GM12873 (cell line): ENCODE results near the gene GNG8.
A peak's percentile ranks its signal among the peaks of the same experiment; 100 is the strongest.

Experiments
- TF ChIP-seq, protein P1 (sequence below): IDR thresholded peaks from 2 replicates; pipeline ENCODE4 v1.5.1; 2012; ENCODE audit warnings: low read depth, mild to moderate bottlenecking, moderate library complexity, low read length, control low read depth; ENCODE audit not compliant: insufficient read depth; ENCODE audit errors: missing control alignments

The GNG8 gene

DNA sequence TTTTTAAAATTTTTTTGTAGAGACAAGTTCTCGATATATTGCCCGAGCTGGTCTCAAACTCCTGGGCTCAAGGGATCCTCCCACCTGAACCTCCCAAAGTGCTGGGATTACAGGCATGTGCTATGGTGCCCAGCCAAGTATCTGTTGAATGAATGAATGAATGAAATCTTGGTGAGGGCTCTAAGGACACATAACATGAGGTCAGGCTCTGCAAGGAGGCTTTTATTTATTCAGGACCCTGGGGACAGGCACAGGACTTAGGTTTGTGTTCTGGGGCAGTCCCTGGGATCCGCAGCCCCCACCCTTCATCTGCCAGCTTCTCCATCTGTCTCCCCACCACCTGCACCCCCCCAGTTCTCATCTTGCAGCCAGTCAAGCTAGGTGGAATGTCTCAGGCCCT, 15.7 kb downstream of the GNG8 start:
- TF ChIP-seq, protein P1, sequence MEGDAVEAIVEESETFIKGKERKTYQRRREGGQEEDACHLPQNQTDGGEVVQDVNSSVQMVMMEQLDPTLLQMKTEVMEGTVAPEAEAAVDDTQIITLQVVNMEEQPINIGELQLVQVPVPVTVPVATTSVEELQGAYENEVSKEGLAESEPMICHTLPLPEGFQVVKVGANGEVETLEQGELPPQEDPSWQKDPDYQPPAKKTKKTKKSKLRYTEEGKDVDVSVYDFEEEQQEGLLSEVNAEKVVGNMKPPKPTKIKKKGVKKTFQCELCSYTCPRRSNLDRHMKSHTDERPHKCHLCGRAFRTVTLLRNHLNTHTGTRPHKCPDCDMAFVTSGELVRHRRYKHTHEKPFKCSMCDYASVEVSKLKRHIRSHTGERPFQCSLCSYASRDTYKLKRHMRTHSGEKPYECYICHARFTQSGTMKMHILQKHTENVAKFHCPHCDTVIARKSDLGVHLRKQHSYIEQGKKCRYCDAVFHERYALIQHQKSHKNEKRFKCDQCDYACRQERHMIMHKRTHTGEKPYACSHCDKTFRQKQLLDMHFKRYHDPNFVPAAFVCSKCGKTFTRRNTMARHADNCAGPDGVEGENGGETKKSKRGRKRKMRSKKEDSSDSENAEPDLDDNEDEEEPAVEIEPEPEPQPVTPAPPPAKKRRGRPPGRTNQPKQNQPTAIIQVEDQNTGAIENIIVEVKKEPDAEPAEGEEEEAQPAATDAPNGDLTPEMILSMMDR, result no peak

DNA sequence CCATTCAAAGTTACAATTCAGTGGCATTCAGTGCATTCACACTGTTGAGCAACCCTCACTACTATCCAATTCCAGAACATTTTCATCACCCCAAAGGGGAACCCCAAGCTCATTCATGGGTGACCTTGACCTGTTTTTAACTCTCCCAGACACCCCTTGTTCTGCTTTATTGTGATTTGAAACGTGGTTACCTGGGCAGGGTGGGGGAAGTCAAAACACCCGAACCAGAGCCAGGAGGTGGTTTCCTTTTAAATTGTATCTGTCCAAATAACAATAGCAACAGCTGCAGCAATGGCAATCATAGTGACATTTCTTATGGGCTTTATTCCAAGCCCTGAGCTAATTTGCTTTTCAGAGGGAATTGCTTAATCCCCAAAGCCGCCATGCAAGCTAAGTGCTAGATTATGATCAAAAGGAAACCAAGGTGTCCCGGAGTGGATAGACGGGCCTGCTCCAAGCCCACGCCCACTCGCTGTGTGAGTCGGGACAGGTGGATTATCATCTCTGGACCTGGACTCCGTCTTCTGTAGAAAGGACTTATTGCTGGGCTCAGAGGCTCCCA, 17.3 kb downstream of the GNG8 start:
- TF ChIP-seq, protein P1, result no peak

DNA sequence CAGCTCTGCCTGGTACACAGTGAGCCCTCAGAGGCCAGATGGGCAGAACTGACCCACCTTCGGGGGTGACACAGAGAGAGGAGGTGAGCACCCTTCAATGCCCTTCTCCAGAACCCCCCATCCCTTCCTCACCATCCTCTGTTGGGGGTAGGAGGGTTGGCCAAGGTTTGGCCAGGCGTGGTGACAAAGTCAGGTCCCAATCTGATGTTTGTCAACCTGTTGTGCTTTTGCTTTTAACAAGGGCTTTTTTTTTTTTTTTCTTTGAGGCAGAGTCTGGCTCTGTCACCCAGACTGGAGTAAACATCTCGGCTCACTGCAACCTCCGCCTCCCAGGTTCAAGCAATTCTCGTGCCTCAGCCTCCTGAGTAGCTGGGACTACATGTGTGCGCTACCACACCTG, 18.4 kb downstream of the GNG8 start:
- TF ChIP-seq, protein P1, result no peak

DNA sequence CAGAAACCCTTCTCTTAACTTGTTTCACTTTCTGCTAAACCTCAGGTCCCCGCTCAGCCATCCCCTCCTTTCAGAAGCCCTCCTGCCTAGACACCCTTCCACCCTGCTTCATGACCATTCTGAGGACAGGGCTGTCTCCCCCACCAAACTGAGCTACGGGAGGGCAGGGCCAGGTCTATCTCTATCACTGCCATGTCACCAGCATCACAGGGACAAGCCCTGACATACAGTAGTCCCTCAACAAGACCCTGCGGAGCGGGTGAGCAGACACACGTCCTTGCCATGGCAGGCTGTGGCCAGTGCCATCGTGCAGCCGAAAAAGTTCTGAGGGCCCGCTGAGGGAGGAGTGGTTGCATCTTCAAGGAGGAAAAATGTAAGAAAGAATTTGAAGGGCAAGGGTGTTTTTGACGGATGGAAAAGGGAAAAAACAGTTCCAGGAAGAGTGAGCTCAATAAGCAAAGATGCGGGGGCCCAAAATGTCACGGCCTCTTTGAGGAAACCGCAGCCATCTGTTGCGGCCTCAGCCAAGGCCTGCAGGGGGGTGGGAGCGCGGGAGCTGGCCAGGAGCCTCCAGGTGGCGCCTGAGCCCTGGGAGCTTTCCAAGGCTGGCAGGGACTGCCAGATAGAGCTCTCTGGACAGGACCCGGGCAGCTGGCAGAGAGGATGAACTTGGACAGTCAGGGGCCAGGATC, 19.2 kb downstream of the GNG8 start:
- TF ChIP-seq, protein P1, result peak; percentile 32

DNA sequence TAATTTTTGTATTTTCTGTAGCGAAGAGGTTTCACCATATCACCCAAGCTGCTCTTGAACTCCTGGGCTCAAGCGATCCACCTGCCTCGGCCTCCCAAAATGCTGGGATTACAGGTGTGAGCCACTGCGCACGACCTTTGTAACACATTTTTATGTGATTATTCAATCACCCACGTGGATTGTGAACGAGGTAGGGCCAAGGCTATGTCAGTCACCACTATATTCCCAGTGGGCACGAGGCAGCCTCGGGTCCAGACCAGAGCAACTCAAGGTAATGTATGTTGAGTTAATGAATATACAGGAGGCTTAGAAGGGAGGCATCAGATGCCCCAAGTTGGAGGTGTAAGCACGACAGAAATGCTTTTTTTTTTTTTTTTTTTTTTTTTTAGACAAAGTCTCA, 20.0 kb downstream of the GNG8 start:
- TF ChIP-seq, protein P1, result no peak

DNA sequence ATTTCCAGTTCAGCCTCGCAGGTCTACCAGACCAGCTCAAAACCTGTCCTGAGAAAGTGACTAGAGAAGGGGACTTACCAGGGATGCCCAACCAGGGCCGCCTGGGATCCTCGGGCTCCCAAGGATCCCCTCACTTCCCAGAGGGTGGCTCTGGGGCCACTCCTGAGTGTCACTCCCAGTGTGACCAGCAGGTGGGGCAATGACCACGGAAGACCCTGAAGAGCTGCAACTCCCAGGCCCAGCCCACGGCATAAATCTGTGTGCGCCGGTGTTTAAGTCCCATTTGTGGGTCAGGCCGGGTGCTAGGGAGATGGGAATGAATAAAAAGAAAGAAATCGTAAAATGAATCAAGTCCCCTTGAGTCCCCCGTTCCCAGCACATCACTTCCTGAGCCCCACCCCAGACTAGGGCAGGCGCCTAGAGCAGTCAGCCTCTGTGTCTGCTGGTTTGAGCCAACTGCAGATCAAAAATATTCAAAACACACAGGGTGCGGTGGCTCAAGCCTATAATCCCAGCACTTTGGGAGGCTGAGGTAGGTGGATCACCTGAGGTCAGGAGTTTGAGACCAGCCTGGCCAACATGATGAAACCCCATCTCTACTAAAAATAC, 21.8 kb downstream of the GNG8 start:
- TF ChIP-seq, protein P1, result peak; percentile 86

DNA sequence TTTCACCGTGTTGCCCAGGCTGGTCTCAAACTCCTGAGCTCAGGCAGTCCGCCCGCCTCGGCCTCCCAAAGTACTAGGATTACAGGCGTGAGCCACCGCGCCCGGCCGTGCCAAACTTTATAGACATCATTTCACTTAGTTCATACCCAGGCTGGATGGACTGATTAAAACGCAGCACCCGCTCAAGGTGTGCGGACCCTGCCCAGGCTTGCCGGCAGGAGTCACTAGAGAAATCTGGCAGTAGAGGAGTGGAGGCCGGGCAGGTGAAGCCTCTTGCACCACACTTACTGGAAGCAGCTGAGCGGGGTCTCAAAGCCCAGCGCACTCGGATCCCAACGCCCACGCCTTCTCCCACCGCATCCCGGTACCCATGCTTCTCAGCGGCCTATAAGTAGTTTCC, 22.5 kb downstream of the GNG8 start:
- TF ChIP-seq, protein P1, result no peak
